ENCODE measurements around the gene MYLK. TPM values are rescaled to one million over a fixed set of nuclear protein-coding genes. Genes with fewer than 3 reads are reported as not detected.

Gene MYLK
- polyA plus RNA-seq, 1 donor (not counting 4 experiments of a cell fraction or from before 2014, with no cell fraction given): 7.8 TPM

GRCh38 chr3:123568034-123568433 lies 316.1 kb downstream of the MYLK start:
- Histone ChIP-seq H3K27ac (ENCODE audit: control insufficient read depth, insufficient read depth, low read length) (no peak overlapping the region), H3K4me1 (ENCODE audit: control insufficient read depth, extremely low read depth, insufficient read depth, low read length) (peaks cover 10% of the 10 kb centered on the region), H4K20me1 (ENCODE audit: control insufficient read depth, extremely low read depth, insufficient read depth, low read length) (peaks cover 8% of the 10 kb centered on the region), H3K9me1 (ENCODE audit: control insufficient read depth, extremely low read depth, insufficient read depth, low read length) (peaks cover 2% of the 10 kb centered on the region), H3K79me2 (ENCODE audit: control insufficient read depth, insufficient read depth, low read length) (peaks cover 50% of the 10 kb centered on the region), H2AFZ (ENCODE audit: control insufficient read depth, low read length) (no peak overlapping the region), H3K9me3 (ENCODE audit: control insufficient read depth, low read depth, low read length) (no peaks in the 10 kb centered on the region), H3K9ac (ENCODE audit: control insufficient read depth, extremely low read depth, insufficient read depth, low read length) (no peak overlapping the region), H3K36me3 (ENCODE audit: control insufficient read depth in 2 of 2, extremely low read depth in 1 of 2, insufficient read depth in 2 of 2, low read length in 2 of 2) (peaks cover 16 to 24% of the 10 kb centered on the region in 2 experiments), H3K27me3 (ENCODE audit: control insufficient read depth, extremely low read depth, insufficient read depth, low read length) (no peaks in the 10 kb centered on the region), H3K4me3 (ENCODE audit: control insufficient read depth in 2 of 3, extremely low read depth in 1 of 3, insufficient read depth in 2 of 3, low read depth in 1 of 3, low read length in 3 of 3) (no peak overlapping the region), H3K4me2 (ENCODE audit: control insufficient read depth, extremely low read depth, insufficient read depth, low read depth, low read length) (no peak overlapping the region)
- FAIRE-seq (no peak), DNase-seq (ENCODE audit: low read depth, low spot score) (no peak)
- TF ChIP-seq CTCF (optimal IDR thresholded peaks at IDR 0.05 in 1 of 3, IDR thresholded peaks at IDR 0.05 in 1 of 3, conservative IDR thresholded peaks at IDR 0.05 in 1 of 3; ENCODE audit: extremely low read depth in 1 of 3, insufficient read depth in 2 of 3, low read length in 3 of 3): no peak
- no peak for TF ChIP-seq EZH2 (IDR thresholded peaks at IDR 0.05; ENCODE audit: low read length)
- dilution Hi-C loops (cut with MboI; ENCODE audit: extremely low pct_ligation_motif_present, low sequenced_read_pairs): no loop called here

GRCh38 chr3:123564056-123564455 lies 320.1 kb downstream of the MYLK start:
- dilution Hi-C loops (cut with MboI; ENCODE audit: extremely low pct_ligation_motif_present, low sequenced_read_pairs): no loop called here
- Histone ChIP-seq H2AFZ (ENCODE audit: control insufficient read depth, low read length) (no peak overlapping the region), H4K20me1 (ENCODE audit: control insufficient read depth, extremely low read depth, insufficient read depth, low read length) (peaks cover 5% of the 10 kb centered on the region), H3K4me3 (ENCODE audit: control insufficient read depth in 2 of 3, extremely low read depth in 1 of 3, insufficient read depth in 2 of 3, low read depth in 1 of 3, low read length in 3 of 3) (no peak overlapping the region), H3K27ac (ENCODE audit: control insufficient read depth, insufficient read depth, low read length) (no peak overlapping the region), H3K4me1 (ENCODE audit: control insufficient read depth, extremely low read depth, insufficient read depth, low read length) (peaks cover 11% of the 10 kb centered on the region), H3K4me2 (ENCODE audit: control insufficient read depth, extremely low read depth, insufficient read depth, low read depth, low read length) (no peak overlapping the region), H3K9me3 (ENCODE audit: control insufficient read depth, low read depth, low read length) (no peaks in the 10 kb centered on the region), H3K27me3 (ENCODE audit: control insufficient read depth, extremely low read depth, insufficient read depth, low read length) (no peaks in the 10 kb centered on the region), H3K9ac (ENCODE audit: control insufficient read depth, extremely low read depth, insufficient read depth, low read length) (no peak overlapping the region), H3K36me3 (ENCODE audit: control insufficient read depth in 2 of 2, extremely low read depth in 1 of 2, insufficient read depth in 2 of 2, low read length in 2 of 2) (peaks cover 18 to 27% of the 10 kb centered on the region in 2 experiments), H3K79me2 (ENCODE audit: control insufficient read depth, insufficient read depth, low read length) (peaks cover 26% of the 10 kb centered on the region), H3K9me1 (ENCODE audit: control insufficient read depth, extremely low read depth, insufficient read depth, low read length) (no peaks in the 10 kb centered on the region)
- FAIRE-seq (no peak), DNase-seq (ENCODE audit: low read depth, low spot score) (no peak)
- TF ChIP-seq EZH2 (IDR thresholded peaks at IDR 0.05; ENCODE audit: low read length) (no peak), CTCF (optimal IDR thresholded peaks at IDR 0.05 in 1 of 3, IDR thresholded peaks at IDR 0.05 in 1 of 3, conservative IDR thresholded peaks at IDR 0.05 in 1 of 3; ENCODE audit: extremely low read depth in 1 of 3, insufficient read depth in 2 of 3, low read length in 3 of 3) (no peak)

Measured in keratinocyte (primary cell).